Fibroblast of the aortic adventitia (primary cell): ENCODE data around the gene CNTN5. TPM values are rescaled to one million over a fixed set of nuclear protein-coding genes. Genes with fewer than 3 reads are reported as not detected.

Experiments
- DNase-seq: peaks from one replicate; pipeline ENCODE4 v3.0.0-alpha.2; 2010; ENCODE audit warnings: low read depth
- H3K4me3 ChIP-seq: 2 replicates; pipeline ENCODE4 v1.5.1; 2011; ENCODE audit warnings: low read depth, mild to moderate bottlenecking, control low read depth, low read length, moderate library complexity
- total RNA-seq: library from RNA; depleted of rRNA; stranded (reverse); fragments of >200 nt; gene quantifications from 2 replicates; pipeline ENCODE4 v1.2.3, GENCODE V29; 2012; ENCODE audit warnings: low replicate concordance
- TF ChIP-seq, protein P1 (sequence below): IDR thresholded peaks from 2 replicates; pipeline ENCODE4 v1.5.1; 2011; ENCODE audit warnings: mild to moderate bottlenecking, low read length, control low read depth, inconsistent platforms; ENCODE audit not compliant: insufficient read depth

Gene CNTN5
- total RNA-seq, 1 donor = 0.90 TPM

- H3K4me3 ChIP-seq = no peak overlapping the region
- no peak for DNase-seq
- TF ChIP-seq, protein P1, sequence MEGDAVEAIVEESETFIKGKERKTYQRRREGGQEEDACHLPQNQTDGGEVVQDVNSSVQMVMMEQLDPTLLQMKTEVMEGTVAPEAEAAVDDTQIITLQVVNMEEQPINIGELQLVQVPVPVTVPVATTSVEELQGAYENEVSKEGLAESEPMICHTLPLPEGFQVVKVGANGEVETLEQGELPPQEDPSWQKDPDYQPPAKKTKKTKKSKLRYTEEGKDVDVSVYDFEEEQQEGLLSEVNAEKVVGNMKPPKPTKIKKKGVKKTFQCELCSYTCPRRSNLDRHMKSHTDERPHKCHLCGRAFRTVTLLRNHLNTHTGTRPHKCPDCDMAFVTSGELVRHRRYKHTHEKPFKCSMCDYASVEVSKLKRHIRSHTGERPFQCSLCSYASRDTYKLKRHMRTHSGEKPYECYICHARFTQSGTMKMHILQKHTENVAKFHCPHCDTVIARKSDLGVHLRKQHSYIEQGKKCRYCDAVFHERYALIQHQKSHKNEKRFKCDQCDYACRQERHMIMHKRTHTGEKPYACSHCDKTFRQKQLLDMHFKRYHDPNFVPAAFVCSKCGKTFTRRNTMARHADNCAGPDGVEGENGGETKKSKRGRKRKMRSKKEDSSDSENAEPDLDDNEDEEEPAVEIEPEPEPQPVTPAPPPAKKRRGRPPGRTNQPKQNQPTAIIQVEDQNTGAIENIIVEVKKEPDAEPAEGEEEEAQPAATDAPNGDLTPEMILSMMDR = no peak
Measured at GRCh38 chr11:100188137-100188783, 1167.5 kb downstream of the CNTN5 start.

DNA sequence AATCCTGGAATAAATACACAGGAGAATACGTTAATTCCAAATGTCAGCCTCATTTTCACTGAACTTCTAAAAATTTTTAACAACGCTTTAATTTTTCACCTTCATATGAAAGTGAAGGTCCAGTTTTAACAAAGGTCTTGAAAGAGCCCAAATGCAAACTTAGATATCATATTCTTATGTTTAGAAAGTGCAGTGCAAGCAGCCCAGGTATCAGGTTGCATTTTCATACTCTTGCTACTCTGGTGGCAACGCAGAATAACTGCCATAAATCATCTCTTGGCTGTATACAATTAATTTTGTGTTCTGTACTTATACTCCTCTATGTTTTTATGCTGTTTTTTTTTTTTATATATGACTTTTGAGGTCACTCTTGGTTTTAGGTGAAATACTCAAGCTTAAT, 1169.6 kb downstream of the CNTN5 start:
- TF ChIP-seq, protein P1 = no peak
- no peak for DNase-seq
- H3K4me3 ChIP-seq = no peak overlapping the region

DNA sequence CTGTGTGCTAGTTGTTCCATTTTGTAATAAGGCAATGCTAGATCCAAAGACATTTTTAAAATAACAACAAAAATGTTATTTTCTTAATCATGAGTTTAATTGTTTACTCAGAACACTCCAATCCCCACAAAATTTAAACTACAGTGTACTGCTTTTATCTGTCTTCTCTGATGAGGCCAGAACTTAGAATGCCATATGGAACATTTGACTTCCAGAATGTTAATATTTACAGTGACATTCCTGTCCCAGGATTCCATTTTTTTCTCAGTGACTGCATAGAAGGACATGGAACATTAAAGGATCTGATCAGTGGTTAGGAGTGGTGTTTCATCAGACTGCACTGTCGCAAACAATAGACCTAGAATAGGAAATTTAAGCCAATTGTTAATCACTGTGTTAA, 1171.4 kb downstream of the CNTN5 start:
- no peak overlapping the region for H3K4me3 ChIP-seq
- TF ChIP-seq, protein P1 = no peak
- no peak for DNase-seq

GRCh38 chr11:100203789-100204188, 1183.0 kb downstream of the CNTN5 start:
- TF ChIP-seq, protein P1 = no peak
- H3K4me3 ChIP-seq = no peak overlapping the region
- no peak for DNase-seq

DNA sequence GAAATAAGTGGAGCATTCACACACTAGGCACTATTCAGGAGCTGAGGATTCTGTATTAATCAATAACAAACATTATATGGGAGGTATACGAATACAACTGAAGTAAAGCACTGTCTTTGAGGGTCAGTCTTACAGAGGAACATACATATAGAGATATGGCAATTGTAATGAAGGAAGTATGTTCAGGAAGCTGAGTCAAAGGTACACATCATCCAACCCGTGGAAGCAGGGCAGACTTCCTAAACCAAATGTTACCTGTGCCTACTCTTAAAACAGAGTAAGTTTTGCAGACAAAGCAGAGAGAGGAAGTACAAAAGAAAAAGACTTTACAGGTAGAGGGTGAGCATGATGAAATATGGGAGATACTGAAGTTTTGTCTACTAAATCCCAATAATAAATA, 1185.2 kb downstream of the CNTN5 start:
- TF ChIP-seq, protein P1 = no peak
- no peak for DNase-seq

DNA sequence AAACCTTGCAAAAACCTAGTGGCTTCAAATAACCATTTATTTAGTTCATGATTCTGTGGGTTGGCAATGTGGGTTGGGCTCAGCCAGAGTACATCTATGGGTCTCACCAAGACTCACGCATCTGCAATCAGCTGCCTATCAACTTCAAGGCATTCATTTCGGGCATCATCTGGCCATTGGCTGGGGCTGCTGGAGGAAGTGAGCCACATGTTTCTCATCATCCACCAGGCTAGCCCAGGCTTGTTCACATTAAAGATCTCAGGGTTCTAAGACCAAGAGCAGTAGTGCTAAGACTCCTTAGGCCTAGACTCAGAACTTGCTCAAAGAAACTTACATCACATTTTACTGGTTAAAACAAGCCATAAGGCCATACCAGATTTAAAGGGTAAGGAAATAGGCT, 1187.5 kb downstream of the CNTN5 start:
- TF ChIP-seq, protein P1 = no peak
- no peak for DNase-seq
- H3K4me3 ChIP-seq = no peak overlapping the region

More for the DNA sequence above, 1185.2 kb downstream of the CNTN5 start:
- no peak overlapping the region for H3K4me3 ChIP-seq

- no peak overlapping the region for H3K4me3 ChIP-seq
- TF ChIP-seq, protein P1 = no peak
- no peak for DNase-seq
Measured at GRCh38 chr11:100214791-100215190, 1194.0 kb downstream of the CNTN5 start.
